Activated CD4-positive, CD25-positive, alpha-beta regulatory T cell treated with anti-CD3 and anti-CD28 coated beads, Interleukin-2, amount 50 U/mL, for 72 hours (primary cell): Measurements from ENCODE around the gene CACNA1G.

Experiments used
- DNase-seq: peaks from one replicate; pipeline ENCODE4 v3.0.0; 2021

The CACNA1G gene

DNA sequence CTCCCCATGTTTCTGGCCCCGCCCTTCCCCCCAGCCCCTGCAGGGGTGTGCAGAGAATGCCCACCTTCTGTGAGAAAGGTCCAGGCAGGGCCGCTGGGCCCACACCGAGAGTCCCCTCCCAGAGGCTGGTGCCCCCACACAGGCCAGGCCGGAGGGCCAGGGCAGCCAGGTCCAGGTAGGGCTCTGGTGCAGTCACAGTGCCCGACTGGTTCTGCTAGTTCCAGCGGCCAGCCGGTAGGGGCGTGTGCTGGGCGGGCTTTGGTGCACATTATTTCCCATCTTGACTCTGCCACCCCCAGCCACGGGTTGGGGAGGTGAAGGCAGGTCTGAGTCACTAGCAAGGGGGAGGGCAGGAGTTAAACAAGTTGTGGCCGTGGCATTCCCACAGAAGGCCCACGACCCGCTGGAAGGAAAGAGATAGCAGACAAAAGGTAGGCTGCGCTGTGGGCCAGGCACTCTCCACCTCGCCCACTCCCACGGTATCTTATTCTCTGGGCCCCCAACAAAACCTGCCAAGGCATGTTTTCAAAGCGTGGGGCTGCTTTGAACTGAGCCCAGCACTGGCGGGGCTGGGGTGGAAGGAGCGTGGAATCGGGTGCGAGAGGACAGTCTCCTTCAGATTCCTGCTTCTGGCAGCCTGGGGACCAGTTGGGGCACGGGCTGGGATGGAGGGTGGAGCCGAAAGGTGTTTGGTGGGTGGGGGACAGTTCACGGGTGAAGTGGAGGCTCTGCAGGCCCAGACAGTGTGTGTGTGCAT, 26.1 kb upstream of the CACNA1G start:
- DNase-seq: no peak

DNA sequence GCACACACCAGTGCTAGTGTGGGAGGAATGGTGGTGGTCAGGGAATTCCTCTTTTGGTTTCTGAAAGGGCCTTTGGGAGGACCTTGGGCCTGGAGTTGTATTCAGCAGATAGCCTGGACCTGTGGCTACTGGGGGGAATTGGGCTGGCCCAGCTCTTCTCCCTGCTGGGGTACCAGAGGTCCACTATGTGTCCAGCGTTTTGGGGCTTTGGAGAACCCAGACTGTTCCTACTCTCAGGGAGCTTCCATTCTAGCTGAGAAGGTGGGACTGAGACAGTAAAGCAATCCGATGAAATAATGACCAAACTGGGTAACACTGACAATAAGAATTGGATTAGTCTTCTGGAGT, 25.6 kb upstream of the CACNA1G start:
- DNase-seq: no peak

DNA sequence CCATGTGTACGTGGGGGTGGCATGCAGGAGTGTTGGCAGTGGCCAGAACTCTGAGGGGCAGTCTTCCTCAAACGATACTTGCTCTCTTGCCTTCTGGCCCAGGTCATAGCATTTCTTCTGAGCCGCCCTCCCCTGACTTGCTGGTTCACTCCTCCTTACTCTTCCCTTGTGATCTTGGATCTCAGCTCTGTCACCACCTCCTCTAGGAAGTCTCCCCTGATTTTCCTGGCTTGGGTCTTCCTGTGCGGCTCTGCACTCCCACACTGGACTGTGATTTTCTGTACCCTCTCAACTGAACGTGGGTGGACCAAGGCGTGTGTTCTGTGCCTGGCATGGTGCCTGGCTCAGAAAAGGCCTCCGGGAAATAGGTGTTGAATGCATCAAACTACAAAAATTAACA, 25.1 kb upstream of the CACNA1G start:
- DNase-seq: no peak

DNA sequence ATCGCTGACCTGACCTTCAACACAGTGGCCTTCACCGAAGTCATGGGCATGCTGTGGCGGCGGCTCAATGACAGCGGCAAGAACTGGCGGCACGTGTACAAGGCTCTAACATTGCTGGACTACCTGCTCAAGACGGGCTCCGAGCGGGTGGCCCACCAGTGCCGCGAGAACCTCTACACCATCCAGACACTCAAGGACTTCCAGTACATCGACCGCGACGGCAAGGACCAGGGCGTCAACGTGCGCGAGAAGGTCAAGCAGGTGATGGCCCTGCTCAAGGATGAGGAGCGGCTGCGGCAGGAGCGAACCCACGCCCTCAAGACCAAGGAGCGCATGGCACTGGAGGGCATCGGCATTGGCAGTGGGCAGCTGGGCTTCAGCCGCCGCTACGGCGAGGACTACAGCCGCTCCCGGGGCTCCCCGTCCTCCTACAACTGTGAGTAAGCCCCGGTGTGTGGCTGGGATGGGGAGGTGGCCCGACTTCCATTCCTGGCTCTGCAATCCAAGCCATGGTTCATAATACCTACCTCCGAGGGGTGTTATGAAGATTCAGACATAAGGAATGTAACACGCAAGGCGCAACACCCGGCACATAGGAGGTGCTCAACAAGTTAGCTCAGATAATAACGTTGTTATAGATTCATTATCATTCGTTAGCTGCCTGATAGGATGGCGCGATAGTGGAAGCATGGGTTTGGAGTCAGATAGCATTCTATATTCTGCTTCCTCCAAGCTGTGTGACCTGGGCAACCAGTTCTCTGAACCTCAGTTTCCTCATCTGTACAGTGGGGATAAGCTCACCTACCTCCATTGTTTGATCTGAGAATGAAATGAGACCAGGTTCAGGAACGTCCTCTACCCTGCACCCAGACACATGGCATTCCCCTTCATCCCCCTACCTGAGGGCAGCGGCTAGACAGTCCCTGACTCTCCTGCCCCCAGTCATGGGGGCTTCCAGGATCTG, 23.6 kb upstream of the CACNA1G start:
- no peak for DNase-seq

DNA sequence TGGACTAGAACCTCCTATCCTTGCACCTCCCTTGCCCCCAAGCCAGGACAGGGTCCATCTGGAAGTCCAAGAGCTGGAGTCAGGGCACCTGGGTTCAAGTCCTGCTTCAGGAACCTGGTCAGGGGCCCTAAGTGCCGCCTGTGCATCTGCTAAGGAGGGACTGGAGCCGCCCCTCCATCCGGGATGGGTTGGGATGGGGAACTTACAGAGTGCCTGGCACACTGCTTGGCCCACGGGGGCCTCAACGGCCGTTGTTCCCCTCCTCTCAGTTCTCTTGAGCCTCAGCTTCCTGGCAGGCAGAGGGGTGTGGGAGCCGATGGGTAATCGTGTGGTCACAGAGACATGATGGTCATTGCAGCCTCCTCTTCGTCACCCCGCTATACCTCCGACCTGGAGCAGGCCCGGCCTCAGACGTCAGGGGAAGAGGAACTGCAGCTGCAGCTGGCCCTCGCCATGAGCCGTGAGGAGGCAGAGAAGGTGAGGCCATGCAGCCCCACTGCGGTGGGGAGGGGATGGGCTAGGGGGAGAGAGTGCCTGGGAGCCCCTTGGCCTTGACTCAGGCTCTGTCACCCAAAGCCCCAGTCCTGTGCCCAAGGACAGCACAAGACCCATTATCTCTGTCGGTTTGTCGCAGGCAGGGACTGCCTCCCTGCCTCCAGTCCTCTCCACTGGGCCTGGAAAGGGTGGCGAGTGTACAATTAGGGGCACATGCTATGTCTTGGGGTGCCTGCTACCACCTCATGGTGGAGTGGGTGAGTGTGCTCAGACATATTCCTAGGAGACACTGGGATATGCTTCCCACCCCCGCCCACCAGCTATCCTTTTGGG, 22.6 kb upstream of the CACNA1G start:
- no peak for DNase-seq

DNA sequence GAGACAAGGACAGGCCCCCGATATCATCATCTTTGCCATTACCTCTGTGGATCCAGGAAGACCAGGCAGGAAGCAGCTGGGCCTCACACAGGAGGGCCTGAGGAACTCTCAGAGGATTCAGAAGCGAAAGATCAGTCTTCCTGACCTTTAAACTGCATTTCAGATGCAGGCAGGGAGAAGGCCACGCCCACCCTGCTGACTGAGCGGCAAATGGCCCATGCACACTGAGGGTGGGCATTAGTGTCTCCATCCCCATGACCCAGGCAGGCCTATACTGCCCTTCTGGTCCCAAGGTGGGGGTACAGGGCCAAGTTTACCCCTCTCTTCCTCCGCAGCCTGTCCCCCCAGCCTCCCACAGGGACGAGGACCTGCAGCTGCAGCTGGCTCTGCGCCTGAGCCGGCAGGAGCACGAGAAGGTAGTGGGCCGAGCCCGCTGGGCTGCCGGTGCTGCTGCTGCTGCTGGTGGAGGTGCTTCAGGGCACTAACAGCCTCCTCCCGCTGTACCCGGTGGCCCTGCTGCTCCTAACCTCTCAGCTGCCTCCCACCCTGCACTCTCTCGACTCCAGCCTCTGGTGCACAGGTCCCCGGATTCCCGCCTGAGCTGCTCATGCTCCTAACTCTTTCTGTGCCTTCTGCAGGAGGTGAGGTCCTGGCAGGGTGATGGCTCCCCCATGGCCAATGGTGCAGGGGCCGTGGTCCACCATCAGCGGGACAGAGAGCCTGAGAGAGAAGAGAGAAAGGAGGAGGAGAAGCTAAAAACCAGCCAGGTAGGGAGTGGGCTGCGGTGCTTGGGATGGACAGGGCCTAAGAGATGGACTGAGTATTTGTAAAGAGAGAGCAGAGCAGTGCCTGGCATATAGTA, 21.7 kb upstream of the CACNA1G start:
- no peak for DNase-seq

DNA sequence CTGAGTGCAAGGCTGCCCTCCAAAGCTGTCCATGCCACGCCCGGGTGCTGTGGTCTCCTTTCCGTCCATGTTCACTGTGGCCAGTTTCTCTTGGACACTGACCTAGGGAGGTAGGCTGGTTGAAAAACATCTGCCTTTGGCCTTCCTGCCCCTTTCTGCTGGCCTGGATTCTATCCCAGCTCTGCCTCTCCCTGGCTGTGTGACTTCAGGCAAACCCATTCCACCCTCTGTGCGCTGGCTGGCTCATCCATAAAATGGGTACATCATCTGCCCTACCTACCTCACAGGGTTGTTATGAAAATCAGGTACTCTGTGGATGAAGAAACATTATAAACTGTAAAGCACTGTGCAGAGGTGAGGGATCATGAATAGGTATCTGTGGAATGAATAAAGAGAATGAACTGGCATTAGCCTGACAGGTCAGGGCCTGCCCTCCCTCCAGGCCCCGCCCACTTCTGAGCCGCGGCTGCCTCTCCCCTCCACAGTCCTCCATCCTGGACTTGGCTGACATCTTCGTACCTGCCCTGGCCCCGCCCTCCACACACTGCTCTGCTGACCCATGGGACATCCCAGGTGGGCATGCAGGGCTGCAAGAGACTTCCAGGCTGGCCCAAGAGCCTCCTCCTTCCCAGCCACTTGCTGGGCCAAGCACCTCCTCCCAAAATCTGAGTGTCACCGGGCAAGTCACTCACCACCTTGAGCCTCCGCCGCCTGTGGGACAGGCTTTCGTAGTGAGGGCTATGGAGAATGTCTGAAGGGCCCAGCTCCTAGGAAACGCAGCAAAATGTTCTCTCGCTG, 20.6 kb upstream of the CACNA1G start:
- no peak for DNase-seq

DNA sequence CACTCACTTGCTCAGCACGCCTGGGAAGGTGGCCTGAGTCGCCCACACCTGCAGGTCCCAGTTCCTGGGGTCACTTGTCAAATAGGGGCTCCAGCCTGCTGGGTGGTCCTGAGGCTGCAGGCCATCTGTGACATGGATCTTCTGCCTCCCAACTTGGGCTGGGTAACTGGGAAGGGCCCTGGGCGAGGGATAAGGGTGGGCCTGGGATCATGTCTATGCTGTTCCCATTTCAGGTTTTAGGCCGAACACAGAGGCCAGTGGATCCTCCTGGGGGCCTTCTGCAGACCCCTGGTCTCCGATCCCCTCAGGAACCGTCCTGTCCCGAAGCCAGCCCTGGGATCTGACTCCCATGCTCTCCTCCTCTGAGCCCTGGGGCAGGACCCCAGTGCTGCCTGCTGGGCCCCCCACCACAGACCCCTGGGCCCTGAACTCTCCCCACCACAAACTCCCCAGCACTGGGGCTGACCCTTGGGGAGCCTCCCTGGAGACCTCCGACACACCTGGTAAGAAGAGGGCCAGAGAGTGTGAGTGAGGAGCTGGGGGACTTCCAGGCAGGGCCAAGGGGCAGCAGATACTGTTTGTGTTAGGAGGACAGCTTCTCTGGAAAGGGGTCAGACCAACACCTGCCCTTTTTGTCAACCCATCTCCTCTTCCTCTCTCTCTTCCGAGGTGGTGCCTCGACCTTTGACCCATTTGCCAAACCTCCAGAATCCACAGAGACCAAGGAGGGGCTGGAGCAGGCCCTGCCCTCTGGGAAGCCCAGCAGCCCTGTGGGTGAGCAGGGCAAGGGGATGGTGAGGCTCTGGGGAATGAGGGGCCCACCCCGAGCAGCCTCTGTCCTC, 19.7 kb upstream of the CACNA1G start:
- no peak for DNase-seq

DNA sequence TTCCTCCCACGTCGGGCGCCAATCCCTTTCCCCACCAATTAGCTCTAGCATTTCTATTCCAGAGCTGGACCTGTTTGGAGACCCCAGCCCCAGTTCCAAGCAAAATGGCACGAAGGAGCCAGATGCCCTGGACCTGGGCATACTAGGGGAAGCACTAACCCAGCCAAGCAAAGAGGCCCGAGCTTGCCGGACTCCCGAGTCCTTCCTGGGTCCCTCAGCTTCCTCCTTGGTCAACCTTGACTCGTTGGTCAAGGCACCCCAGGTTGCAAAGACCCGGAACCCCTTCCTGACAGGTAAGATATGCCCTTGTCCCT, 19.2 kb upstream of the CACNA1G start:
- DNase-seq: no peak

DNA sequence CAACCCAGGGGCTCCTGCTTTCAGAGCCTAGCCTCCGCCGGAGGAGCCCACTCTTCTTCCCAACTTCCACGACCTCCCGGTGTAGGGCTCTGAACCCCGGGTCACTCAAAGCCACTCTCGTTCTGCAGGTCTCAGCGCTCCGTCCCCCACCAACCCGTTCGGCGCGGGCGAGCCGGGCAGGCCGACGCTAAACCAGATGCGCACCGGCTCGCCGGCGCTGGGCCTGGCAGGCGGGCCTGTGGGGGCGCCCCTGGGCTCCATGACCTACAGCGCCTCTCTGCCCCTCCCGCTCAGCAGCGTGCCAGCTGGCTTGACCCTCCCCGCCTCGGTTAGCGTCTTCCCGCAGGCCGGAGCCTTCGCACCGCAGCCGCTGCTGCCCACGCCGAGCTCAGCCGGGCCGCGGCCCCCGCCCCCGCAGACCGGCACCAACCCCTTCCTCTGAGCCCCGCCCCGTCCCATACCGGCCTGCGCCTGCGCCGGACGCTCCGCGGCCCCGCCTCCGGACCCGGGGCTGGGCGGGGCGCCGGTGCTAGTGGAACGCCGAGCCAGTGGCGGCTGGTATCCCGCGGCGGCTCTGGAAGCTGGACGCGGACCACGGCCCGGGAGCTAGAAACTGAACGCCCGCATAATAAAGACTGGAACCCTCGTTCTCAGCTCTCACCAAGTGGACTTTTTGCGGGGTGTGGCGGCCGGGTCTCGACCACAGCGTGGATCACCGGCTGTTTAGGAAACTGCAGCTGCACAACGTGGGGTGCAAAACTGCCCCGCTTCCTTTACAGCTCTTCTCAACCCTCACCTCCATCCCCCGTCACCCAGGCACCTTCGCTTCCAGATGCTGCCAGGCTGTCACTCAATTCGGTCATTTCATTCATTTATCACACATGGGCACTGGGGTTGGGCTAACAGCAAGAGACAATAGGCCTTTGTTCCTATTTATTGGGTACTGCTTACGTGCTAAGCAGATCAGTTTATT, 18.5 kb upstream of the CACNA1G start:
- DNase-seq: peak; percentile 90

DNA sequence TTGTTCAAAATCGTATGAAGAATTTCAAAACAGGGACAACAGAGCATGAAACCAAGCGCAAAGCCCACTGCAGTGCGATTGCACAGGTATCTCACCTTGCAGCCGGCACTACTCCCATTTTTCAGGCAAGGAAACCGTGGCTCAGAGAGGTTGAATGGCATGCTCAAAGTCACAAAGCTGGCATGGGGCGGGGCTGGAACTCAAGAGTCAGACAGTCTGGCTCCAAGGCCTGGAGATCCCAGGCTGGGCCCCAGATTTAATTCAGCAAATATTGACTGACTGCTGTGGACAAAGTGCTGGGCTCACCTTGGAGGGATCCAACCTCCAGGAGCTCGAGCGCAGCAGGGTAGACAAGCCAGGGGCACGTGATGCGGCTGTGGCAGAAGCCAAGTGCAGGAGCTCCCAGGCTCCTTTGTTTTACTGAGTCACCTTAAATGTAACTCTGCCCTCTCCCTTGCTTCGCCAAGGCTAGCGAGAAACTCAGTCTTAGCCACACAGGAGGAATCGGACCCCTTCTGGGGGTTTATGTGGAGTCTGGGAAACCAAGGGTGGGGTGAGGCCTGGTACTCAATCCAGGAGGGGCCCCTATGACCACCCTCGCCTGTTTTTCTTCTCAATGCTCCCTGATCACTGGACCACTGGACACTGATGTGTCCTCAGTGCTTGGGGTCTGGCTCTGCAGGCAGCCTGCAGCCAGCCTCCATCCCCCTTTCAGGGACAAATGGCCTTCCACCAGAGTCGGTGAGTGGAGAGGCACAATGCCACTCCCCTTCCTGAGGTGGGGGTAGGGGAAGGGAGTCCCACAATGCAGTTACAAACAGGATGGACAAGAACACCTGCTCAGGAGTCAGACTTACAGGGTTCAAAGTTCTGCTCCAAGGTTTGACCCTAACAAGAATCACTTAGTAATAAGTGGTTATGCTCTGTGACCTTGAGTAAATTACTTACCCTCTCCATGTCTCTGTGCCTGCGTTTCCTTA, 17.4 kb upstream of the CACNA1G start:
- no peak for DNase-seq

DNA sequence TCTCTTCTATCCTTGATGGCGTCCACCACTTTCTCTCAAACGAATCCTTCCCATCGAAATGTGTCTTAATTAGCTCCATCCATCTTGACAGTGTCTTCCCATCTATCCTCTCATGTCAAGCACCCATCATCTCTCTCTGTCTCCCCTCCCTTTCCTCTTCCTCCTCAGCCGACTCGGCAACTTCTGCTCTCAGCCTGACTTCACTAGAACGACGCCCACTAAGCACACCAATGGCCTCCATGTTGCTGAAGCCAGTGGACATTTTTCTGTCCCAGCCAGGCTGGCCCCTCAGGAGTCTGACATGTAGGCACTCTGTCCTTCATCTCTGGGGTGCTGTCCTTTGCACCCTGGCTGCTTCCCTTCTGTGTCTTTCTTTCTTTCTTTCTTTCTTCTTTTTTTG, 16.0 kb upstream of the CACNA1G start:
- no peak for DNase-seq

DNA sequence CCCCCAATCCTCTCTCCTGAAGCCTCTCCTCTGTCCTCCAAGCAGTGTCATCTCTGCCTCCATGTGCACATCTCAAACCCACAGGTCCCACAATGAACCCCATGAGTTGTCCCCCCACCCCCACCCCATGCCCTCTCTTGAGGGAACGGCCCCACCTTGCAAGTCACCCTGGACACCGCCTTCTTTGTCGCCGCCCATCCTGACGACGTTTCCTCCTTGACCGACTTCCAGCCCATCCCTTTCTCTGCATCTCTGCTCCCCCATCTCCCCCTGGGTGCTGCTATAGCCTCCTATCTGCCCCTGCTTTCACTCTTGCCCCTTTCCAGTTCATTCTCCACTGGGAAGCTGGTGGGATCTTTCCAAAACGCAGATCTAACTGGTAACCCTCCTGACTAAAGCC, 15.2 kb upstream of the CACNA1G start:
- DNase-seq: no peak

DNA sequence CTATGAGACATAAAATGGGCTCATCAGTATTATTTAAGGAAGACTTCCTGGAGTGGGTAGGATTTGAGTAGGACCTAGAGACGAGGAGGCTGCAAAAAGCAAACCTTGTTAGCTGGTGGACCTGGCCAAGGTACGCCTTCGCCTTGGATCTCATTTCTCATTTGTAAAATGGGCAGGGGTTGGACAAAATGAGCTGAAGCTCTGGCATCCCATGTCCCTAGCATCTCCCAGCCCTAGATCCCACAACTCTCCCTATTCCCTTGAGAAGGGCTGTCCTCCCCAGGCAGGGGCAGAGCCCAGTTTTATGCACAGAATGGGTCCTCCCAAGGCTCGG, 13.8 kb upstream of the CACNA1G start:
- DNase-seq: no peak

DNA sequence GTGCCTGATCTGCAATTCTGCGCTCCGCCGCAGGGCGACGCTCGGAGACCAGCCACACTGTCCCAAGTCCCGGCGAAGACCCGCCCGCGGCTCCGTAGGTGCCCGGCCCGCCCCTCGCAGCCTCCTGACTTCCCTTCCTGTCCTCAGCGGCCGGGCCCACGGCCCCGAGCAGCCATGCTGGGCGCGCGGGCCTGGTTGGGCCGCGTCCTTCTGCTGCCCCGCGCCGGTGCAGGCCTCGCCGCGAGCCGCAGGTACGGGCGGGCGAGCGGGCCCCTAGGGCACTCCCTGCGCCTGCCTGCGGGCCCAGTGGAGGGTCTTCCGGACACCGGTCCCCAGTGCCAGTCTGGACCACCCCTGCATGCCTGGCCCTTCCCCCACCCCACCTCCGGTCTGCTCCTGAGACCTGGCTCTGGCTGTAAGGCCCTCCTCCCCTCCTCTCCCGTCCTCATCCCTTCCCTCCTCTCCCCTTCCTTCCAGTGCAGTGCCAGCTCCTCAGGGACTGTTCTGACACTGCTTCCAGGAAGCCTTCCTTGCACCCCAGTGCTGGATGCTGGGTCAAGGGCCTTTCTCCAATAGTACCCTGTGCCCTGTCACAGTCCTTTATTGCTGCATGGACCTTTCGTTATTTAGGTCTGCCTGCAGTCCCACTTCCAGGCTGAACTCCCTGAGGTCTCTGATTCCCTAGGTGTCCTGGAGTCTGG, 13.3 kb upstream of the CACNA1G start, which contains the start of gene SPATA20:
Gene SPATA20, plus strand, starts transcription at position 140 of the 701 bp plus-strand sequence. Its CDS starts 35 bp downstream, at position 175.
- peak; percentile 86 for DNase-seq

DNA sequence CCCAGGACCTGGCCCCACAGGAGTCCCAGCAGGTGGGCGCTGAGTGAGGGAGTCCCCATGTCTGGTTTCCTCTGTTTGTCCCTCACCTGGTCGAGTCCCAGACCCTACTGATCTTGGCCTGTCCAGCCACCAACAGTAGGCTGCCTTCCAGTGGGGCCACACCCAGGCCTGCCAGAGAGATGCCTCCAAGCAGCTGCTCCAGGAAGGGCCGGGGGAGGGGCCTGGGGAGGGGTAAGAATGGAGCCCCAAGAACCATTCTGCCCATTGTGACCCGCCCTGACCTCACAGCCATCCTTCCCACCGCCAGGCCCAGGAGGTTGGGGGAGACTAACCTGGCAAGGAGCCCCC, 12.8 kb upstream of the CACNA1G start:
- DNase-seq: no peak

DNA sequence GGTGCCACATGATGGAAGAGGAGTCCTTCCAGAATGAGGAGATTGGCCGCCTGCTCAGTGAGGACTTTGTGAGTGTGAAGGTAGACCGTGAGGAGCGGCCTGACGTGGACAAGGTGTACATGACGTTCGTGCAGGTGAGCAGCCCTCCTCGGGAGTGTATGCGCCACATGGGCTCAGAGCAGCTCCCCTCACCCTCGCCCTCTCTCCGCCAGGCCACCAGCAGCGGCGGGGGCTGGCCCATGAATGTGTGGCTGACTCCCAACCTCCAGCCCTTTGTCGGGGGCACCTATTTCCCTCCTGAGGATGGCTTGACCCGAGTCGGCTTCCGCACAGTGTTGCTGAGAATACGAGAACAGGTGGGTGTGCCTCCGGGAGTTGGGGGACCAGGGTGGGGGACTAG, 11.7 kb upstream of the CACNA1G start:
- no peak for DNase-seq
